HG02623 (cell line): ENCODE results near the gene YPEL4.
"Not testable (repeated sequence)": the region's sequence is repeated elsewhere in the genome, so short reads cannot be mapped to it uniquely, and the experiment has no call there.

Experiments
- ATAC-seq: cut with Tn5 transposase; IDR thresholded peaks from one replicate; pipeline ENCODE4 v1.9.1; 2021; ENCODE audit warnings: moderate library complexity; ENCODE audit not compliant: unreplicated experiment

The YPEL4 gene, protein sequence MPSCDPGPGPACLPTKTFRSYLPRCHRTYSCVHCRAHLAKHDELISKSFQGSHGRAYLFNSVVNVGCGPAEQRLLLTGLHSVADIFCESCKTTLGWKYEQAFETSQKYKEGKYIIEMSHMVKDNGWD

DNA sequence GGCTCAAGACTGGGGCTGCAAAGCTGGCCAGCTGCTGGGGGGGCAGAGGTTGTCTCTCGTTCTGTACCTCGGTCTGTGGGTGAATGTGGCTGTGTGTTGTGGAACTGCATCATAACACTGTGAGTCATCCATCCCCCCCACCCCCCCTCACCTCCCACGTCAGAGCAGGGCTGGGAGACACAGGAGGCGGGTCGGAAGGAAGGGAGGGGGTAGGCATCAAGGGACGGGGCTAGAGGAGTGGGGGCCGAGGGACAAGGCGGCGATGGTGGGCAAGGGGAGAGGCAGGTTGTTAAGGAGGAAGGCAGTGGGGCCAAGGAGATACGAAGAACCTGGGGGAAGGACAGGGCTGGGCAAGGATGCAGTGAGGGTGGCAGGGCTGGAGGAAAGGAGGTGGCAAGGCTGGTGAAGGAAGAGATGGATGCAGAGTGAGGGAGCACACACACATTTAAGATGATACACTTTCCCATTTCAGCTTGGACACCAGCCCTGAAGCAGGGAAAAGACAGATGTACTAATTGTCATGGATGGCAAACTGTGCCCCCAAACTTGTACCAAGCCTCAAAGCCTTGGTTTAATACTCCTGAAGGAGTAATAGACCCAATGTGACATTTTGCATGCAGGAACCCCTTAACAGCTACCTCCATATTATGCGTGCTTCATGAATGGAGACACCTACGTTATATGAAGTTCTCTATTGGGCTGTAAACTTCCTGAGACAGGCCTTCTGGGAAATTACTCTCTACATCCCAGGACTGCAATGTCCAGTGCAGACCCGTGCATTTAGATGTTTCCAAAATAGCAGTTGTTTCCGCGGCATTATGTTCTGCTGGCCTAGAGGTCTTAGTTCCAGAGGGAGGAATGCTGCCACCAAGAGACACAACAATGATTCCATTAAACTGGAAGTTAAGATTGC is at the start of gene YPEL4:
TSS of gene YPEL4 (minus strand) at position 87 of the 913 bp plus-strand sequence. CDS start 2,805 bp downstream, outside the sequence.
- ATAC-seq, result no peak

DNA sequence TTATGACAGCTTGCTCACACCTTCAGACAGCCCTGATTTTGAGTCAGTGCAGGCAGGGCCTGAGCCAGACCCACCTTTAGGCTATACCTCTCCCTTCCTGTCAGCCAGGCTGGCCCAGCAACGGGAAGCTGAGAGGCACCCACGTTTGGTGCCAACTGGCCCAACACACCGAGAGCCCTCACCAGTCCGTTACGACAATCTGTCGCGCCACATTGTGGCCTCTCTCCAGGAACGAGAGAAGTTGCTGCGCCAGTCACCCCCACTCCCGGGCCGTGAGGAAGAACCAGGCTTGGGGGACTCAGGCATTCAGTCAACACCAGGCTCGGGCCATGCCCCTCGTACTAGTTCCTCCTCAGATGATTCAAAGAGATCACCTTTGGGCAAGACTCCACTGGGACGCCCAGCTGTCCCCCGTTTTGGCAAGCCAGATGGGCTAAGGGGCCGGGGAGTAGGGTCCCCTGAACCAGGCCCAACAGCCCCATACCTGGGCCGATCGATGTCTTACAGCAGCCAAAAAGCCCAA is 49.2 kb upstream of the YPEL4 start:
- ATAC-seq, result no peak

DNA sequence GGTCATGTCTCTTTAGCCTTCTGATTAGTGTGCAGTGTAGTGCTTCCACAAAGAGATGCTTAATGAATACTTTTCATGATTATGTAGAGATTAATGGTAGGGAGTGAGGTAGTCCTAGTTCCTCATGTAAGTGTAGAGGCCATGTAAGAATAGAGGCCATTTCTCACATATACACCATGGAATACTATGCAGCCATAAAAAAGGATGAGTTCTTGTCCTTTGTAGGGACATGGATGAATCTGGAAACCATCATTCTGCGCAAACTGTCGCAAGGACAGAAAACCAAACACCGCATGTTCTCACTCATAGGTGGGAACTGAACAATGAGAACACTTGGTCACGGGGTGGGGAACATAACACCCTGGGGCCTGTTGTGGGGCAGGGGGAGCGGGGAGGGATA is 40.8 kb upstream of the YPEL4 start:
- not testable (repeated sequence) for ATAC-seq

DNA sequence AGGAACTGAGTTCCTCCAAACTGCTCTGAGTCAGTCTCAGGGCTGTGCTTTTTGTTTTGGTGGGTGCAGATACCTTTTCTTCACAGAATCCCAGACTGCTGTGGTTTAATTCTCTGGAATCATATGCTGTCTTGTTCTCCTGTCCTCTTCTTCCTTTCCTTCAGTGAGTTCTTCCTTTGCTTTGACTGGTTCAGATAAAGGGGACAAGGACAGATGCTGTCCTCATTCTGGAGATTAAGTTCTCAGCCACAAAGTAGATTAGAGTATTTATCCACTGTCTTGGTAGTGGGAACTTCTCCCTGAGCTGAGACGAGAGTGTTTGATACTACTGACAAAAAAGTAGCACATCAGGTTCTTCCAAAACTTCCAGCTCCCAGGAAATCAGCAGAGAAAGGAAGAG is 31.5 kb upstream of the YPEL4 start:
- no peak for ATAC-seq

DNA sequence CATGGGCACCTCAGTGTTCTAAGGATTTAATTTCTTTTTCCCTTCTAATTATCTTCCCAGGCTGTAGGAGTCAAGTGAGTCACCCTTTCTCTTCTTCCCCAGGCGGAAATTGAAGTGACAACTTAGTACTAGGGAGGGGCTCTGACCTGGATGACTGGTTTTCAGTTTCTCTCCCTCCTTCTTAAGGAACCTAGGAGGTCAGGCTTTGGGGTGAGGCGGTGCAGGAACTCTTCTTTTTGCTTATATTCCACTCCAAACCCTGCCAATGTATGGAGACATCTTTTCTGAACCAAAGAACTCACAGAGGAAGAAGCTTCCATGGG is 30.8 kb upstream of the YPEL4 start:
- ATAC-seq, result no peak

DNA sequence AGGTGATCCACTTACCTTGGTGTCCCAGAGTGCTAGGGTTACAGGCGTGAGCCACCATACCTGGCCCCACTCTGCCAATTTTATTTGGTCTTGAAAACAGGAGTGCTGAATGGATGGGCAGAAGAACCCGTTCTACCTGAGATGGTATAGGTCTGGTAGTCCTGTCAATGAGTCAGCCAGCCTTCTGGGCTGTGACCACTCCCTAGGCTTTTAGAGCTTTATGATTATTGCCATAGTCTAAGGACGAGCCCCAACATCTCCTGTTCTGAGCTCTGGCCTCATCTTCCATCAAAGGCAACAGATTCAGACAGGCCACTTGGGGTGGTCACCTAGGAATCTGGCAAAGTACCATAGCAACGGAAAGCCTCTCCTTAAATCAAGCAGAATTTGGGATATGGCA is 29.7 kb upstream of the YPEL4 start:
- ATAC-seq, result no peak

DNA sequence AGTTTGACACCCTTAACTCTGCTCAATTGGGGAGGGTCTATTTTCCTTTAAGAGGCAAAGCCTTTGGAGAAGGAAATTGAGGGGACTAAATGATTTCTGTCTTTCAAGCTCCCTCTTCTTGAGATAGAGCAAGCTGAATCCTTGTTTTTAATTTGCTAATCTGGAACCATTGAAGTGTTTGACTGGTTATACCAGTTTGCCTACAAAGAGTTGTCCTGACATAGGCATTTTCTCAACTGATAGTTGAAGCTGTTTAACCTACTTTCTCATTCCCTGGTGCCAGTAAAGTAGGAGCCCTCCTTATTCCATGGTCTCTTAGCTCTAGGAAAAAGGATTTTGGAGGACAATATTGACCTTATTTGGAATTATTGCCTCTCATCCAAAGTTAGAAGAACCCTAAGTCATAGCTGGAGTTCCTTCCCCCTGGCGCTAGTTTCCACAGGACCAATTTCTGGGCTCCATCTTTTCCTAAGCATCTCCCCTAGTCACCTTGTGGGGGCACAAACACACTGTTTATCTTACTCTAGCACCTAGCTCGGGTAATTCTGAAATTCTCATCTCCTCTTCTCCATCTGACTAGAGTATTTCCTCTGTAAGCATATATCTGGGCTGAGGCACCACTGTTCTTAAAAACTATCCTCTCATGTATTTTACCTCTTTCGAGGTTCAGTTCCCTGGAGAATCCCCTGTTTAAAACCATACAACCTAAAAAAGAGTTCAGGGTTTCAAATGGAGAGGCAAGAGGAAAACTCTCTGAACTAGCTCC is 25.6 kb upstream of the YPEL4 start:
- ATAC-seq, result no peak

DNA sequence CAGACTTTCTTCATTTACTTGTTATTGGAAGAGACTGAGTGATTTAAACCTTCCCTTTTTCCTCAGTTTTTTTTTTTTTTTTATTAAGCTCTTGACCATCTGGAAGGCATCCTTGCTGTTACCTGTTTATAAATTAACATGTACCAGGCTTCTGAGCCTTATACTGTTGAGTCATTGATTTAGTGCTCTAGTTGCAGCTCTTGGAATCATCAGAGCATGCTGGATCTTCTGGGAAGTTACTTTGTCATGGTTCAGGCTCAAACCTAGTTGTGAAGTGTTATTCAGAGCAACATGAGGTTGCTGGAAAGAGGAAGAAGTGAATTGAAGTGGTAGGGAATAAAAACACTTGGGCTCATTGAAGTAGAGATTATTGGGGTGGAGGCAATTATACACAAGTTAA is 24.5 kb upstream of the YPEL4 start:
- no peak for ATAC-seq

DNA sequence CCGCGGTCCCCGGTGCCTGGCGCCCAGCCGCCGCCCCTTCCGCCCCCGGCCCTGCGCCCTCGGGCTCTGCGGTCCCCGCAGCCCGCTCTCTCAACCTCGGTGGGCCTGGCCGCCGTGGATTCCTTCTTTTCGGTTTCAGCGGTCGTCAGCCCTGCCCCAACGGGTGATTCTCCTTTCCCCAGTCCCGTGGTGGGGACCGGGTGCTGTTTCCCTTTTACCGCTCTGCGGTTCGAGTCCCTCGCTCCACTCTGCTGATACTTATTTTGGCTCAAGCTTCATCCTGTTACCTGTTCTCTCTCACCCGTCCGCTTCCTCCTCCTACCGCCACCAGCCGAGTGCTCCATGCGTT is 18.7 kb upstream of the YPEL4 start:
- peak; percentile 4 for ATAC-seq

DNA sequence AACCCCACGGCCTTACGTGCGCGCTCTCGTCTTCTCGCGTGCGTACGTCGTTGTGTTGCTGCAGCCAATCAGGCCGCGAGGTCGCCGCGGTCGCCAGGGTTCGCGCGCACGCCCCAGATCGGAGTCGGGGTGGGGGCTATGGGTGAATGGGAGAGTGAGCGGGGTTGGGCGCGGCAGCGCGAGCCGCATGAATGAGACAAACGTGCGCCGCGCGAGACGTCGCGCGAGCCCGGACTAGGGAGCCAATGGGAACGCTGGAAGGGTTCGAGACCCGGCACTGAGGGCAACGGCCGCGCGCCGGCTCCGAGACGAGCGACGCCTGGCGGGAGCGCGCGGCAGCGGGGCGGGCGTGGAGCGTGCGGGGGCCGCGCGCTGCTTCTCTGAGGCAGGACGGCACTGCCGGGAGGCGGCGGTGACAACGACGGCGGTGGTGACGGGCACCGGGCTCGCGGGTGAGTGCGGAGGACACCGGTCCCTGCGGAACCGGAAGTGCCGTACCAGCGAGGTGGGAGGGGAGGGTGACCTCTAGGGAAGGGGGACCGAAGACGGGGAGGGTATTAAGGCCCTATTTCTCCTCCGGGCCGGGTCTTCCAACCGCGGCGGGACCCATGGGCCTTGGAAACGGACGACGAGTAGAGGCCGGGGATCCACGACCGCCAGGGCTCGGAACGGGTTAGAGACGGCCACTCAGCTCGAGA is 18.2 kb upstream of the YPEL4 start, which contains the start of gene ZDHHC5:
TSS of gene ZDHHC5 (plus strand) at position 379 of the 698 bp plus-strand sequence. CDS start 4,977 bp downstream, outside the sequence.
- peak; percentile 78 for ATAC-seq

DNA sequence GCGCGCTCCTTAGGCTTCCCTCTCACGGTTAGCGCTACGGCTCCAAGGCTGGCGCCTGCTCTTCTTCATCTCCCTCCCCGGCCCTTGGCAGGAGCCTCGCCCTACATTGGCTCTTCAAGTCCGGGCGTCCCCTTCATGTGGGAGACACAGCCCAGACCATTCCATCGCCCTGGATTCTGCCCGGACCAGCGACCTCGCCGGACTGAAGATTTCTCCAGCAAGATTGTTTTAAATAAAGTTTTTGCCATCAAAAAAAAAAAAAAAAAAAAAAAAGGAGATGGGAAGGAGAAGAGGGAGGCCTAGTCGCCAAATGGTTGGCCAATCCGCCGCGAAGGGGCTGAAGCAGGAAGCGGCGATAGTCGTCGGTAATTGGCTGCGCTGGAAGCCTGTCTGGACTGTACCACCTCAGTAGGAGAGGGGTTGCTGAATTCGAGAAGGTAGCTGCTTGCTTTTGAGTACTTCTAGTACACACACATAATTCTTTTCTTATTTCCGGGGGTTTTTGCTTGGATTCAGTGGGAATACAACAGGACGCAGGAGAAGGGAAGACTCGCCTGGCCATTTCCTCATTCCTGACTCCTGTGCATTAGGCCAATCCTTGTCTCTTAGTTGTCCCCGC is 17.5 kb upstream of the YPEL4 start:
- peak; percentile 57 for ATAC-seq

DNA sequence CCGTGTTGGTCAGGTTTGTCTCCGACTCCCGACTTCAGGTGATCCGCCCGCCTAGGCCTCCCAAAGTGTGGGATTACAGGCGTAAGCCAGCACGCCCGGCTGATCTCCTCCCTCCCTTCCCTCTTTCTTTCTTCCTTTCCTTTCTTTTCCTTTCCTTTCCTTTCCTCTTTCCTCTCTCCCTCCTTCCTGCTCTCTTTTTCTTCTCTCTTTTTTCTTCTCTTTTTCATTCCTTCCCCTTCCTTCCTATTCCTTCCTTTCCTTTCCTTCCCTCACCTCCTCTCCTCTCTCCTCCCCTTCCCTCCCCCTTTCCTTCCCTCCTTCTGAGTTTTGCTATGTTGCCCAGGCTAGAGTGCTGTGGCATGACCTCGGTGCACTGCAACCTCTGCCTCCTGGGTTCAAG is 14.3 kb upstream of the YPEL4 start:
- ATAC-seq, result no peak

DNA sequence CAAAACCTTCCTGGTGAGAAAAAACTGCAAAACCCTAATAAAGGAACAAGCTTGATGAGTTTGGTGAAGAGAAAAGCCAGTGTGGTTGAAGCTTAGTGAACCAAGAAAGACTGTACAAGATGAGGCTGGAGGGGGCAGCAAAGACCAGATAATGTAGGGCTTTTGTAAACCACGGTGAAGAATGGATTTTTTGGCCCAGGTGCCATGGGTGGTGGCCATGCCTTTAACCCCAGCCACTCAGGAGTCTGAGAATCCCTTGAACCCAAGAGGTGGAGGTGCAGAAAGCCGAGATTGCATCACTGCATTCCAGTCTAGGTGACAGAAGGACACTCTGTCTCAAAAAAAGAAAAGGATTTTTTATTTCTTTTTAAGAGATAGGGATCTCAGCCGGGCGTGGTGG is 13.2 kb upstream of the YPEL4 start:
- no peak for ATAC-seq

DNA sequence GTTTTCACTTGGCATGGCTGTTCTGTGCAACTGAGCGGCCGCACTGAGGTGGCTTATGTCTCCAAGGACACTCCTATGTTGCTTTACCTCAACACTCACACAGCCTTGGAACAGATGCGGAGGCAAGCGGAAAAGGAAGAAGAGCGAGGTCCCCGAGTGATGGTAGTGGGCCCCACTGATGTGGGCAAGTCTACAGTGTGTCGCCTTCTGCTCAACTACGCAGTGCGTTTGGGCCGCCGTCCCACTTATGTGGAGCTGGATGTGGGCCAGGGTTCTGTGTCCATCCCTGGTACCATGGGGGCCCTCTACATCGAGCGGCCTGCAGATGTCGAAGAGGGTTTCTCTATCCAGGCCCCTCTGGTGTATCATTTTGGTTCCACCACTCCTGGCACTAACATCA is 10.0 kb upstream of the YPEL4 start:
- ATAC-seq, result no peak

DNA sequence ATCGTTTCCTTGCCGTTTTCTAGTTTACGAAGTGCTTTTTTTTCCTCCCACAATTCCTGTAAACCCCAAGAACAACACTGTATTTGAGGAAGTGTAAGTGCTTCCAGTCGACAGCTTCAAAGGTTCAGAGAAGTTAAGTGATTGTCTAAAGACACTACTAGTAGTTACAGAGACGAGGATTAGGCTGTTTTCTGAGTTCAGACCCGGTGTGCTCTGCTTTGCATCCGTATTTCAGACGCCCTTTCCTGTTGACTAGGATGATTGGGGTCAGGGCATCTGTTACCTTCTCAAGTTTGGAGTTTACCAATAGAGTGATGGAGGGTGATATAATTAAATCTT is 8.3 kb upstream of the YPEL4 start:
- ATAC-seq, result no peak

DNA sequence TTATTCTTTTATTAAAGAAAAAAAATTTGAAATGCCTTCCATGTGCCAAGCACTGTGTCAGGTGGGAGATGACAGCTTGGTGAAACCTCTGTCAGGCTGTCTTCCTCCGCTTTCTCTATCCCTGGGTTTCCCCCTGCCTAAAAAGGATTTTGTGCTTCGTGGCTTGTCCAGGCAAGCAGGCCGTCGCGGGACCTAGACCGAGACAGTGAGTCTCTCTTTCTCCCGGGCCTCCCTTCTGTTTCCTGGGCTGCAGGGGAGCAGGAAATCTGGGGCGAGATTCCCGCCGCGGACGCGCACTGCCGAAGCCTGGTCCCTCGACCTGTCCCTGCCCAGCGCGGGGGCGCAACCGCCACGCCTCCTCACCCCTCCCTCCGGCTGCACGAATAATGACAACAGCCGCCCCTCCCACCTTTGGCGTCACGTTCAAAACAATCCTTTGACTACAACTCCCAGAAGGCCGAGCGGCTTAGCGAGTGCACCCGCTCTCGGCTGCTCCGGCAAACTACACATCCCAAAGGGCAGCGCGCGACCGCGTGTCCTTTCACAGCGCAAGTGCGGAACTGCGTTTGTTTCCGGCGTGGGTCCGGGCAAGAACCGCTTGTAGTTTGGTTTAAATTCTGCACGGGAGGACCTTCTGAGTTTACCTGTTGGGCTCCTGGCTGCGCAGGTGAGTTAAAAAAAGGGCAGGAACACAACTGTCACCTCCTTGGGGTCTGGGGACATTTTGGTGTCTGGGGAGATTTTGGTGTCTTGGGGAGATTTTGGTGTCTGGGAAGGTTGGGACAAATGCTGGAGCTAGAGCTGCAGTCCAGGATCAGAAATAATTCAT is 7.7 kb upstream of the YPEL4 start, which contains the start of gene CLP1:
TSS of gene CLP1 (plus strand) at position 569 of the 829 bp plus-strand sequence. CDS start 1,715 bp downstream, outside the sequence.
- ATAC-seq, result peak; percentile 99

DNA sequence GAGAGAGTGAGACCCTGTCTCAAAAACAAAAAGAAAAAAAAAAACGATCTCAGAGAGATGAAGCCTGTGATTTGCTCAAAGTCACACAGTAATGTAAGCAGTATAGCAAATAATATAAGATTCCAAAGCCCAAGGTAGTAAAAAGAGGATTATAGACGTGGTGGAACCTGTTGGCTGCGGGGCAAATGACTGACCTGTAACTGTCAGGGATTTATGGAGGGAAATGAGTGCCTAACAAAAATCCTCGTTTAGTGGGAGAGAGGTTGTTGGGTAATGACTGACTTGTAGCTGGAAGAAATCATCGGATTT is 7.1 kb upstream of the YPEL4 start:
- no peak for ATAC-seq

DNA sequence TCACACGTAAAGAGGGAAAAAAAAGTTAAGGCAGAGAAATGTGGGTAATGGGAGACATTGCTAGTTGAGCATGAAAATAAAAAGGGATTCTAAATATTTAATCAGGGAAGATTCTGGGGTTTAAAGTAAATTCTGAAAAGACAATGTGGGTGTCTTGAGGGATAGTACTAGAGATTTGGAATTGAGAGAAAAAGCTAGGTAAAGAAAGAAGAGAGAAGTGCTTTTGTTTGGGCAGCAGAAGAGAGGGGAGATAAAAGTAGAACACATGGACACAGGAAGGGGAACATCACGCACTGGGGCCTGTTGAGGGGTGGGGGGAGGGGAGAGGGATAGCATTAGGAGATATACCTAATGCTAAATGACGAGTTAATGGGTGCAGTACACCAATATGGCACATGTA is 3.5 kb upstream of the YPEL4 start:
- ATAC-seq, result no peak

DNA sequence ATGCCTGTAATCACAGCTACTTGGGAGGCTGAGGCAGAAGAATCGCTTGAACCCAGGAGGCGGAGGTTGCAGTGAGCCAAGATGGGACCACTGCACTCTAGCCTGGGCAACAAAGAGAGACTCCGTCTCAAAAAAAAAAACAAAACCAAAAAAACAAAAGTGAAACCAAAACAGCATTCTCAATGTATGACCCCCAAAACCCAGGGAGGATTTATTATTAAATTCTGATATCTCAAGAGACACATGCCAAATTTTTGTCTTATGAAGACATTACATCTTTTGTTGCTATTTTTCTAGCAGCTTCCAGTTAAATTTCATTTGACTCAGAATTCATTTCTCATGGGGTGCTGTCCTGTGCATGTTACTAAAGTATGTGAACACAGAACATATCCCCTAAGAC is 3.0 kb upstream of the YPEL4 start:
- ATAC-seq, result no peak

DNA sequence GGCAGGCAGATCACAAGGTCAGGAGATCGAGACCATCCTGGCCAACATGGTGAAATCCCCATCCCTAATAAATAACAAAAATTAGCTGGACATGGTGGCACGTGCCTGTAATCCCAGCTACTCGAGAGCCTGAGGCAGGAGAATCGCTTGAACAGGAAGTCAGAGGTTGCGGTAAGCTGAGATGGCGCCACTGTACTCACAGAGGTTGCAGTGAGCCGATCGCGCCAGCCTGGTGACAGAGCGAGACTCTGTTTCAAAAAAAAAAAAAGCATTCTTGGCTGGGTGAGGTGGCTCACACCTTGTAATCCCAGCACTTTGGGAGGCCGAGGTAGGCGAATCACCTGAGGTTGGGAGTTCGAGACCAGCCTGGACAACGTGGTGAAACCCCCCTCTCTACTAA is 2.5 kb upstream of the YPEL4 start:
- not testable (repeated sequence) for ATAC-seq
